K562 (cell line): Measurements from ENCODE around the gene NT5DC4. TPM values are rescaled to one million over a fixed set of nuclear protein-coding genes. Genes with fewer than 3 reads are reported as not detected.

Experiments used
- CBX5 ChIP-seq: IDR thresholded peaks from 2 replicates; pipeline ENCODE4 v1.6.1; 2014; ENCODE audit warnings: low read depth, borderline replicate concordance
- EP400 ChIP-seq: fragments of 450-650 bp; IDR thresholded peaks from 2 replicates; pipeline ENCODE4 v1.6.1; 2017; ENCODE audit warnings: antibody characterized with exemption, mild to moderate bottlenecking, moderate library complexity
- ETV1 ChIP-seq: fragments of 450-650 bp; conservative IDR thresholded peaks from 2 replicates; pipeline ENCODE4 v1.6.1; 2016; ENCODE audit warnings: missing genetic modification characterization, control low read depth, low read depth, missing compliant biosample characterization
- JUN ChIP-seq, 2 experiments: sonication (generic) in 1 of 2; formaldehyde crosslinking in 1 of 2; IDR thresholded peaks; 2 replicates each; pipeline versions ENCODE4 v1.6.1 to v1.8.0; 2012 to 2022; ENCODE audit warnings: borderline replicate concordance in 2 of 2, mild to moderate bottlenecking in 2 of 2, improper control_type of control experiment in 1 of 2, low read depth in 1 of 2, low read length in 1 of 2, missing genetic modification reagents in 1 of 2
- LCOR ChIP-seq: sonication (generic); formaldehyde crosslinking; IDR thresholded peaks from 2 replicates; pipeline ENCODE4 v1.8.0; 2022; ENCODE audit warnings: mild to moderate bottlenecking, missing genetic modification reagents
- MCM7 ChIP-seq, 2 experiments: fragments of 450-650 bp; IDR thresholded peaks; 2 replicates each; pipeline ENCODE4 v1.6.1; 2016 to 2018
- POLR2AphosphoS5 ChIP-seq: IDR thresholded peaks from 2 replicates; pipeline ENCODE4 v1.6.1; 2011; ENCODE audit warnings: mild to moderate bottlenecking, low read depth, low read length, moderate library complexity; ENCODE audit not compliant: control insufficient read depth, insufficient read depth
- POLR3G ChIP-seq: IDR thresholded peaks from 2 replicates; pipeline ENCODE4 v1.6.1; 2011; ENCODE audit not compliant: insufficient read length, insufficient replicate concordance; ENCODE audit errors: extremely low read depth
- PRMT5 ChIP-seq: sonication (generic); formaldehyde crosslinking; IDR thresholded peaks from 2 replicates; pipeline ENCODE4 v1.5.0; 2020; ENCODE audit warnings: missing genetic modification reagents
- PYGO2 ChIP-seq: fragments of 450-650 bp; IDR thresholded peaks from 2 replicates; pipeline ENCODE4 v1.6.1; 2016; ENCODE audit warnings: mild to moderate bottlenecking, missing genetic modification characterization, moderate library complexity, missing compliant biosample characterization
- TARDBP ChIP-seq: fragments of 450-650 bp; IDR thresholded peaks from 2 replicates; pipeline ENCODE4 v1.6.1; 2016
- ZFP1 ChIP-seq: fragments of 450-650 bp; formaldehyde crosslinking; IDR thresholded peaks from 2 replicates; pipeline ENCODE4 v1.4.0; 2020; ENCODE audit warnings: mild to moderate bottlenecking, mixed read lengths
- ZFP36 ChIP-seq: fragments of 150-350 bp; IDR thresholded peaks from 2 replicates; pipeline ENCODE4 v1.6.1; 2018; ENCODE audit warnings: low read length, low read depth; ENCODE audit not compliant: partially characterized antibody
- ZNF311 ChIP-seq: fragments of 250-450 bp; sonication (Bioruptor Pico); IDR thresholded peaks from 2 replicates; pipeline ENCODE4 v1.4.0; 2020; ENCODE audit warnings: mild to moderate bottlenecking, moderate library complexity
- ZNF408 ChIP-seq: fragments of 250-450 bp; sonication (Bioruptor Pico); IDR thresholded peaks from 2 replicates; pipeline ENCODE4 v1.4.0; 2020; ENCODE audit warnings: low read depth, mild to moderate bottlenecking, moderate library complexity
- ZNF76 ChIP-seq: fragments of 250-450 bp; sonication (Bioruptor Pico); IDR thresholded peaks from 2 replicates; pipeline ENCODE4 v1.4.0; 2020; ENCODE audit warnings: mild to moderate bottlenecking, moderate library complexity, borderline replicate concordance
- ZNF764 ChIP-seq: fragments of 250-450 bp; sonication (Bioruptor Pico); IDR thresholded peaks from 2 replicates; pipeline ENCODE4 v1.4.0; 2020; ENCODE audit warnings: low read depth, mild to moderate bottlenecking, moderate library complexity
- ZNF830 ChIP-seq: fragments of 250-450 bp; sonication (Bioruptor Pico); IDR thresholded peaks from 2 replicates; pipeline ENCODE4 v1.5.0; 2021; ENCODE audit warnings: mild to moderate bottlenecking
- polyA plus RNA-seq, 8 experiments: library from polyadenylated mRNA; depleted of rRNA in 4 of 8; stranded (reverse) in 5 of 8; unstranded in 3 of 8; fragments of >200 nt; fragmentation: Nextera tagmentation in 2 of 8; fragmentation: Illumina TruSeq in 1 of 8; extraction: Ambion mirVana in 2 of 8; extraction: Trizol in 1 of 8; gene quantifications; 2 replicates each; pipeline versions ENCODE4 v1.2.1 to v1.2.3, GENCODE V29; 2011 to 2014; ENCODE audit warnings: inconsistent platforms in 1 of 8, missing spikeins in 1 of 8
- total RNA-seq, 7 experiments: library from RNA; depleted of rRNA in 6 of 7; stranded (reverse); fragments of >200 nt in 6 of 7; fragmentation: Illumina TruSeq in 2 of 7; extraction: Trizol in 2 of 7; gene quantifications; 2 replicates each; pipeline versions ENCODE4 v1.2.1 to v1.2.3, GENCODE V29; 2011 to 2021; ENCODE audit warnings: low replicate concordance in 1 of 7
- TF ChIP-seq, protein P1 (sequence below), 2 experiments: fragments of 450-650 bp; conservative IDR thresholded peaks; 2 replicates each; pipeline ENCODE4 v1.6.1; 2017; ENCODE audit warnings: mild to moderate bottlenecking in 2 of 2, moderate library complexity in 2 of 2
- TF ChIP-seq, protein P2 (sequence below): IDR thresholded peaks from 2 replicates; pipeline ENCODE4 v1.6.1; 2014; ENCODE audit warnings: antibody characterized with exemption
- TF ChIP-seq, protein P3 (sequence below): fragments of 250-450 bp; sonication (Bioruptor Pico); IDR thresholded peaks from 2 replicates; pipeline ENCODE4 v1.4.0; 2020; ENCODE audit warnings: mild to moderate bottlenecking
- TF ChIP-seq, protein P4 (sequence below): fragments of 450-650 bp; IDR thresholded peaks from 2 replicates; pipeline ENCODE4 v1.6.1; 2016; ENCODE audit warnings: missing biosample characterization, missing genetic modification characterization
- TF ChIP-seq, protein P5 (sequence below): IDR thresholded peaks from 3 replicates; pipeline ENCODE4 v1.6.1; 2011; ENCODE audit warnings: borderline replicate concordance, mild to moderate bottlenecking; ENCODE audit not compliant: insufficient read length, insufficient read depth

The NT5DC4 gene
- total and polyA plus RNA-seq, 9 of the 15 experiments (the other 6 are each of a cell fraction or from before 2014, with no cell fraction given): 0.44 to 6.9 (median 2.5) TPM

DNA sequence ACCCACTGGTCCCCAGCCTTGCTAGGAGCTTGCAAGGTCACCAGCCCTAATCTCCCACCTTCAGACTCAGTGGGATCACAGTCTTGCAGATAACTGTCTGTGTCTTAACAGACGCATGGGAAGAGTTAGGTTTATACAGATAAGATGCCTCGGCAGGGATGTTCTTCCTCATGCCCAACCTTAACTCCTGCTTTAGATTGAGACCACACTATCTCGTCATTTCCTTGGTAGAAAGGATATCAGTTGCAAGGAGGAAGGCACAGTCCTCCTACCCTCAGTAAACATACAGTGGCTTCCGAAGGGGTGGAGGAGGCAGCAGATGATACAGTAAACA is 7.2 kb downstream of the NT5DC4 start (continued):
- TF ChIP-seq TARDBP (no peak), ZNF830 (CRISPR knock-in tag) (no peak), ETV1 (tag) (0 out of 2 replicates have a peak, but pooled peaks have one; percentile 3), ZNF764 (CRISPR knock-in tag) (no peak), EP400 (0 out of 2 replicates have a peak, but pooled peaks have one; percentile 39), ZNF311 (CRISPR knock-in tag) (no peak), ZFP1 (CRISPR knock-in tag) (no peak), MCM7 (IDR thresholded peaks at IDR 0.05) (no peak), POLR3G (no peak), PRMT5 (CRISPR knock-in tag) (no peak), ZFP36 (no peak), CBX5 (no peak), LCOR (CRISPR knock-in tag) (no peak), PYGO2 (tag) (no peak), POLR2AphosphoS5 (peak; percentile 50; the same call in 1 of the 2 replicates), ZNF76 (CRISPR knock-in tag) (no peak), ZNF408 (CRISPR knock-in tag) (no peak), JUN (IDR thresholded peaks at IDR 0.05; ENCODE audit: borderline replicate concordance, low read depth, low read length) (no peak), JUN (CRISPR knock-in tag; IDR thresholded peaks at IDR 0.05; ENCODE audit: borderline replicate concordance) (no peak)
- TF ChIP-seq, protein P1, sequence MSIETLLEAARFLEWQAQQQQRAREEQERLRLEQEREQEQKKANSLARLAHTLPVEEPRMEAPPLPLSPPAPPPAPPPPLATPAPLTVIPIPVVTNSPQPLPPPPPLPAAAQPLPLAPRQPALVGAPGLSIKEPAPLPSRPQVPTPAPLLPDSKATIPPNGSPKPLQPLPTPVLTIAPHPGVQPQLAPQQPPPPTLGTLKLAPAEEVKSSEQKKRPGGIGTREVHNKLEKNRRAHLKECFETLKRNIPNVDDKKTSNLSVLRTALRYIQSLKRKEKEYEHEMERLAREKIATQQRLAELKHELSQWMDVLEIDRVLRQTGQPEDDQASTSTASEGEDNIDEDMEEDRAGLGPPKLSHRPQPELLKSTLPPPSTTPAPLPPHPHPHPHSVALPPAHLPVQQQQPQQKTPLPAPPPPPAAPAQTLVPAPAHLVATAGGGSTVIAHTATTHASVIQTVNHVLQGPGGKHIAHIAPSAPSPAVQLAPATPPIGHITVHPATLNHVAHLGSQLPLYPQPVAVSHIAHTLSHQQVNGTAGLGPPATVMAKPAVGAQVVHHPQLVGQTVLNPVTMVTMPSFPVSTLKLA (conservative IDR thresholded peaks at IDR 0.05): peak in 1 of 2 experiments; percentile 56; a peak in 1 of 4 replicates
- TF ChIP-seq, protein P2, sequence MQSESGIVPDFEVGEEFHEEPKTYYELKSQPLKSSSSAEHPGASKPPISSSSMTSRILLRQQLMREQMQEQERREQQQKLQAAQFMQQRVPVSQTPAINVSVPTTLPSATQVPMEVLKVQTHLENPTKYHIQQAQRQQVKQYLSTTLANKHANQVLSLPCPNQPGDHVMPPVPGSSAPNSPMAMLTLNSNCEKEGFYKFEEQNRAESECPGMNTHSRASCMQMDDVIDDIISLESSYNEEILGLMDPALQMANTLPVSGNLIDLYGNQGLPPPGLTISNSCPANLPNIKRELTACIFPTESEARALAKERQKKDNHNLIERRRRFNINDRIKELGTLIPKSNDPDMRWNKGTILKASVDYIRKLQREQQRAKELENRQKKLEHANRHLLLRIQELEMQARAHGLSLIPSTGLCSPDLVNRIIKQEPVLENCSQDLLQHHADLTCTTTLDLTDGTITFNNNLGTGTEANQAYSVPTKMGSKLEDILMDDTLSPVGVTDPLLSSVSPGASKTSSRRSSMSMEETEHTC: no peak
- TF ChIP-seq, protein P3, sequence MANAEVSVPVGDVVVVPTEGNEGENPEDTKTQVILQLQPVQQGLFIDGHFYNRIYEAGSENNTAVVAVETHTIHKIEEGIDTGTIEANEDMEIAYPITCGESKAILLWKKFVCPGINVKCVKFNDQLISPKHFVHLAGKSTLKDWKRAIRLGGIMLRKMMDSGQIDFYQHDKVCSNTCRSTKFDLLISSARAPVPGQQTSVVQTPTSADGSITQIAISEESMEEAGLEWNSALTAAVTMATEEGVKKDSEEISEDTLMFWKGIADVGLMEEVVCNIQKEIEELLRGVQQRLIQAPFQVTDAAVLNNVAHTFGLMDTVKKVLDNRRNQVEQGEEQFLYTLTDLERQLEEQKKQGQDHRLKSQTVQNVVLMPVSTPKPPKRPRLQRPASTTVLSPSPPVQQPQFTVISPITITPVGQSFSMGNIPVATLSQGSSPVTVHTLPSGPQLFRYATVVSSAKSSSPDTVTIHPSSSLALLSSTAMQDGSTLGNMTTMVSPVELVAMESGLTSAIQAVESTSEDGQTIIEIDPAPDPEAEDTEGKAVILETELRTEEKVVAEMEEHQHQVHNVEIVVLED: no peak
- TF ChIP-seq, protein P4, sequence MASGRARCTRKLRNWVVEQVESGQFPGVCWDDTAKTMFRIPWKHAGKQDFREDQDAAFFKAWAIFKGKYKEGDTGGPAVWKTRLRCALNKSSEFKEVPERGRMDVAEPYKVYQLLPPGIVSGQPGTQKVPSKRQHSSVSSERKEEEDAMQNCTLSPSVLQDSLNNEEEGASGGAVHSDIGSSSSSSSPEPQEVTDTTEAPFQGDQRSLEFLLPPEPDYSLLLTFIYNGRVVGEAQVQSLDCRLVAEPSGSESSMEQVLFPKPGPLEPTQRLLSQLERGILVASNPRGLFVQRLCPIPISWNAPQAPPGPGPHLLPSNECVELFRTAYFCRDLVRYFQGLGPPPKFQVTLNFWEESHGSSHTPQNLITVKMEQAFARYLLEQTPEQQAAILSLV (tag): no peak
- TF ChIP-seq, protein P5, sequence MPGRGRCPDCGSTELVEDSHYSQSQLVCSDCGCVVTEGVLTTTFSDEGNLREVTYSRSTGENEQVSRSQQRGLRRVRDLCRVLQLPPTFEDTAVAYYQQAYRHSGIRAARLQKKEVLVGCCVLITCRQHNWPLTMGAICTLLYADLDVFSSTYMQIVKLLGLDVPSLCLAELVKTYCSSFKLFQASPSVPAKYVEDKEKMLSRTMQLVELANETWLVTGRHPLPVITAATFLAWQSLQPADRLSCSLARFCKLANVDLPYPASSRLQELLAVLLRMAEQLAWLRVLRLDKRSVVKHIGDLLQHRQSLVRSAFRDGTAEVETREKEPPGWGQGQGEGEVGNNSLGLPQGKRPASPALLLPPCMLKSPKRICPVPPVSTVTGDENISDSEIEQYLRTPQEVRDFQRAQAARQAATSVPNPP: no peak
